Endothelial cell of umbilical vein (primary cell): ENCODE results near the gene CDH15.

Experiments
- CTCF ChIP-seq, 2 donors: IDR thresholded peaks; 1 replicate in 1 of 2; 2 replicates in 1 of 2; pipeline ENCODE4 v1.5.1; 2011; ENCODE audit warnings: low read length in 2 of 2, mild to moderate bottlenecking in 2 of 2, moderate library complexity in 2 of 2, control low read depth in 1 of 2, inconsistent platforms in 1 of 2, low read depth in 1 of 2; ENCODE audit not compliant: insufficient read depth in 1 of 2; ENCODE audit errors: extremely low read depth in 1 of 2
- EZH2 ChIP-seq: IDR thresholded peaks from 2 replicates; pipeline ENCODE4 v1.6.1; 2012; ENCODE audit warnings: borderline replicate concordance, low read depth, mild to moderate bottlenecking, moderate library complexity, low read length, inconsistent platforms; ENCODE audit not compliant: severe bottlenecking
- MAX ChIP-seq: IDR thresholded peaks from 2 replicates; pipeline ENCODE4 v1.6.1; 2011; ENCODE audit not compliant: insufficient read depth, insufficient read length
- POLR2A ChIP-seq: IDR thresholded peaks from 2 replicates; pipeline ENCODE4 v1.6.1; 2012; ENCODE audit warnings: low read depth, mild to moderate bottlenecking, control low read depth, low read length
- POLR2AphosphoS5 ChIP-seq: IDR thresholded peaks from 2 replicates; pipeline ENCODE4 v1.6.1; 2012; ENCODE audit warnings: low read depth, mild to moderate bottlenecking, control low read depth, low read length, moderate library complexity; ENCODE audit not compliant: insufficient read depth

GRCh38 chr16:89133457-89134127 lies 38.0 kb upstream of the CDH15 start:
- TF ChIP-seq POLR2AphosphoS5 (no peak), POLR2A (no peak), CTCF (IDR thresholded peaks at IDR 0.05; ENCODE audit: extremely low read depth in 1 of 2, insufficient read depth in 1 of 2, low read depth in 1 of 2, low read length in 2 of 2) (no peak), EZH2 (no peak), MAX (no peak)
